Natural killer cell treated with Interleukin-12 subunit alpha and Interleukin-12 subunit beta and Interleukin-15 and Interleukin-18, amount 100 ng/mL, for 72 hours (primary cell): ENCODE measurements around the gene DUSP28. TPM values are rescaled to one million over a fixed set of nuclear protein-coding genes. Genes with fewer than 3 reads are reported as not detected.
A peak's percentile ranks its signal among the peaks of the same experiment; 100 is the strongest.

Experiments
- ATAC-seq, 2 donors: fragments of 150-1000 bp; cut with Tn5 transposase in 1 of 2; sonication (Bioruptor Pico), chemical (Tn5 transposase) in 1 of 2; 2 replicates each; pipeline ENCODE4 v1.10.0; 2021
- DNase-seq: peaks from one replicate; pipeline ENCODE4 v3.0.0; 2022; ENCODE audit warnings: low spot score
- H3K27ac Mint-ChIP-seq, 2 donors: 1 replicate in 1 of 2; 2 replicates in 1 of 2; pipeline ENCODE4 v1.8.0; 2022; ENCODE audit warnings: mixed read lengths in 2 of 2, mild to moderate bottlenecking in 1 of 2, moderate library complexity in 1 of 2
- H3K27me3 Mint-ChIP-seq, 2 donors: 1 replicate in 1 of 2; 2 replicates in 1 of 2; pipeline ENCODE4 v1.8.0; 2022; ENCODE audit warnings: mixed read lengths in 2 of 2
- H3K36me3 Mint-ChIP-seq: one replicate; pipeline ENCODE4 v1.8.0; 2022; ENCODE audit warnings: mixed read lengths
- H3K4me1 Mint-ChIP-seq, 2 donors: 1 replicate in 1 of 2; 2 replicates in 1 of 2; pipeline ENCODE4 v1.8.0; 2022; ENCODE audit warnings: low read depth in 2 of 2, mixed read lengths in 2 of 2, mild to moderate bottlenecking in 1 of 2
- H3K4me3 Mint-ChIP-seq: one replicate; pipeline ENCODE4 v1.8.0; 2022; ENCODE audit warnings: mixed read lengths
- H3K9me3 Mint-ChIP-seq: 2 replicates; pipeline ENCODE4 v1.8.0; 2022; ENCODE audit warnings: mixed read lengths
- total RNA-seq, 2 donors: library from RNA; stranded (reverse); gene quantifications; one replicate each; pipeline ENCODE4 v1.2.3, GENCODE V29; 2022

The DUSP28 gene
- total RNA-seq, 2 donors from 2014 or later: 6.1 to 6.3 TPM

DNA sequence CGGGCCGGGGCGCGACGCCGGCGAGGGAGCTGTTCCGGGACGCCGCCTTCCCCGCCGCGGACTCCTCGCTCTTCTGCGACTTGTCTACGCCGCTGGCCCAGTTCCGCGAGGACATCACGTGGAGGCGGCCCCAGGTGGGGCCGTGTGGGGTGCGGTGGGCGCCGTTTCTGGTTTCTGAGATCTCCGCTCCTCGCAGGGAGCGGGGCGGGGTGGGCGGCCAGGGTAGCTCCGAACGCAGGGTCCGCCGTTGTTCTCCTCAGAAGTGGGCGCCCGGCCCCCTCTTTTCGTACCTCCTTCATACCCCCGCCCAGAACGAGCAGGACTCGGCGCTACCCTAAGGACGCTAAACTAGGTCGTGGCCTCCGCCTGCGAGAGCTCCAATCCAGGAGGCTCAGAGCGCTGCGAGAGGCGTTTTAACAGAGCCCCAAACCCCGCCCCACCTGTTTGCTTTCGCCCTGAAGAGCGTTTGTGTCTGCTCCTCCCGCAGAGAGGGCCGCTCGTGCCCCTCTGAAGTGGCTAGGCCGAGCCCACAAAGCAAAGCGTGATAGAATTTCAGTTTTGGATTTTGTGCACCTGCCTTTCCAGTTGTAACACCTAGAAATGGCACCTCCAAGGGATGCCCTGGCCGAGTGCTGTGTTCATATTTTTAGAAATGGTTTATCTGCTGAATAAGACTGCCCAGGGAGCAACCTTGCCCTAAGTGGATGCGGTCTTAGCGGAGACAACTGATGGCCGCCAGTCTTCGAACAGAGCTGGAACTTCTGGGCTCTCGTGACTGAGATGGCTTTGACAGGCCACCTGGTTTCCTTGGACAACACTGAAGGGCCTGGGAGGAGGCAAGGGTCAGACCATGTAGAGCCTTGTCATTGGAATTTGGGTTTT, 27.0 kb downstream of the DUSP28 start:
- Mint-ChIP-seq H3K27ac (peak overlapping the region; percentile 26 to 38), H3K4me3 (peak overlapping the region; percentile 87), H3K9me3 (no peaks in the 10 kb centered on the region), H3K4me1 (peaks cover 42 to 47% of the 10 kb centered on the region in 2 donors), H3K36me3 (no peaks in the 10 kb centered on the region), H3K27me3 (no peaks in the 10 kb centered on the region)
- DNase-seq (peak; percentile 61), ATAC-seq (peak; percentile 2 to 51)

DNA sequence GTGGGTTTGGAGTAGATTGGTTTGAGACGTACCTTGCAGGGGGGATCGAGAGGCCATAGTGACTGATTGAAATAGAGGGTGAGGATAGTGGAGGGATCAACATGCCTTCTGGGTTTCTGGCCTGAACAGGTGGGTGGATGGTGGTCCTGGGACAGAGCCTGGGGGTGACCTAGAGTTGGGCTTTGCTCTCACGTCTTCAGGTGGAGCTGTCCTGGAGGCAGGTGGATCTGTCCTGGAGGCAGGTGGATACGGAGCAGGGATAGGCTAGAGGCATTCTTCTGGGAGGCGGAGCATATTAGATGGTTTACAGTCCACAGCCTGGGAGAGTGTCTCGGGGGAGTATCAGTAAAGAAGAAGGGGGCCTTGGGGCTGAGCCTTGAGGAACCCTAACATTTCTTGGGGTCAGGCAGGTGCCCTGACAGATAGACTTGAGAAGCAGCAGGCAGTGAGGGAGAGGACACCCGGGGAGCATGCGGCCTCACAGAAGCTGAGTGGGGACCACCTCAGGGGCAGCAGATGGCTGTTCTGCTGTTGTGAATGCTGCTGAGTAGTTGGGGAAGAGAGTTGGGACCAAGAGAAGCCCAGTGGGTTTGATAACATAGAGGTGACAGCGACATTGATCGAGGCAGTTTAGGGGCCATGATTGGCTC, 28.0 kb downstream of the DUSP28 start:
- Mint-ChIP-seq H3K4me1 (peaks cover 36 to 41% of the 10 kb centered on the region in 2 donors), H3K27me3 (no peaks in the 10 kb centered on the region), H3K36me3 (no peaks in the 10 kb centered on the region), H3K9me3 (no peaks in the 10 kb centered on the region), H3K27ac (peak overlapping the region; percentile 26 to 38), H3K4me3 (peak overlapping the region; percentile 87)
- ATAC-seq (no peak), DNase-seq (no peak)

DNA sequence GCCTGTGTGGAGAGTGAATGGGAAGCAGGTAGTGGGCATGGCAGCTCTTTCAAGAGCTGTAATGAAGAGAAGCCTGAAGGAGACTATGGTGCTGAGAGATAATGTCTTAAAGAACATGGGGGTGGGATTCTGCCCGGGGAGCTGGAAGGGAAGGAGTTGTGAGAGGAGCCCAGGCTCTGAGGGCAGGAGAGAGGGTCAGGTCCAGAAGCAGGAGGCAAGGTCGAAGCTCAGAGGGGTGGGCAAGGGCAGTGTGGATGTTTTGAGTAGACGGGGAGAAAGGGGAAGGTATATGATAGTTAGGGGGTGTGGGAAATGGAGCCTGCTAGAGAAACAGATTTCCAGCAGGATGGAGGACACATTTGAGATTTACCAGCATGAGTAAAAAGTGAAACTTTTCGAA, 28.5 kb downstream of the DUSP28 start:
- Mint-ChIP-seq H3K4me1 (peaks cover 36 to 39% of the 10 kb centered on the region in 2 donors), H3K27ac (peak overlapping the region; percentile 26 to 31), H3K36me3 (no peaks in the 10 kb centered on the region), H3K9me3 (no peaks in the 10 kb centered on the region), H3K4me3 (peak overlapping the region; percentile 87), H3K27me3 (no peaks in the 10 kb centered on the region)
- ATAC-seq (no peak), DNase-seq (no peak)

DNA sequence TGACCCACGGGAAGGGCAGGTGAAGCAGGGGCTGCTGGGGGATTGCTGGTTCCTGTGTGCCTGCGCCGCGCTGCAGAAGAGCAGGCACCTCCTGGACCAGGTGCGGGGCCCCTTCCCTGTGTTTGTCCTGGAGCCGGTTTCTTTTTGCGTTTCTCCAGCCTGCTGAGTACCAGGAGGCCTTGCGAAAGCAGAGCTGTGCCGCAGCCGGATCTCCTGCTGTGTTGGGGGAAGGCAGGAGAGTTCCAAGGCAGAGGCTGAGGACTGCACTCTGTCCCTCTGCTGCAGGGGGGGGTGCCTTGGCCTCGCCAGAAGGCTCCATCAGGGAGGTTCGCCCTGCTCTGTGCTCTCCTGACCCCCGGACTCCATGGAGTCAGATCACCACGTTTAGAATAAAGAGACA, 29.2 kb downstream of the DUSP28 start:
- Mint-ChIP-seq H3K27ac (peak overlapping the region in 1 of 2 donors; percentile 31), H3K4me1 (peaks cover 34 to 38% of the 10 kb centered on the region in 2 donors), H3K4me3 (no peak overlapping the region), H3K9me3 (no peaks in the 10 kb centered on the region), H3K27me3 (no peaks in the 10 kb centered on the region), H3K36me3 (no peaks in the 10 kb centered on the region)
- ATAC-seq: no peak
- no peak for DNase-seq

DNA sequence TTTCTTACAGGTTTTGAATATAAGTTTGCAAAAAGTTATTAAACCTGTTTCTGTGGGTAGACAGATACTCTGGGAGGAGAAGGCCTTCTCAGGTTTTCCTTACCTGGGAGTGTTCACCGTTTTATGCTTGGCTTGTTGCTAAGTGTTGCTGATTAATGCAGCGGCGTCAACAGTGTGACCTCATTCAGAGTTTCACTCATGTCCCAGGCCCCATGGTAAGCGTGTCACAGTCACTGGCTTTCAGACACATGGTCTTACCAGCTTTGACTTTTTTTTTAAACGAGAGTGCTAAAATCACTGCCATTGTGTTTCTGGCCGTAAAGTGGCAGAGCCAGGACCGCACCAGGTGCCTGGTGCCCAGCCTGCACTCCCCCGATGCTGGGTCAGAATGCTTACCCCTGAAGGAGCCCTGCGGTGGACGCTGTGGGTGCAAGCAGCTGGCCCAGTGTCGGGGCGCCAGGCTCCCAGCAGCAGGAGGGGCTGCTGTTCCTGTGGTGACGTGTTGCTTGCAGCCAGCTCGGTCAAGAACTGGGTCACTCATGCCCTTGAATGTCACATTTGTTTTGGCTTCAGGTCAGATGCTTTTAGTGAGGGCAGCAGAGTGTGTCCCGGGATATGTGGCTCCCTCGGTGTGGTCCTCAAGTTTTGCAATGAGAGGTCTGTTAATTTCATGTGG, 29.8 kb downstream of the DUSP28 start:
- Mint-ChIP-seq H3K27me3 (no peaks in the 10 kb centered on the region), H3K9me3 (no peaks in the 10 kb centered on the region), H3K4me1 (peaks cover 29 to 32% of the 10 kb centered on the region in 2 donors), H3K4me3 (no peak overlapping the region), H3K36me3 (no peaks in the 10 kb centered on the region), H3K27ac (no peak overlapping the region)
- no peak for ATAC-seq
- DNase-seq: no peak

DNA sequence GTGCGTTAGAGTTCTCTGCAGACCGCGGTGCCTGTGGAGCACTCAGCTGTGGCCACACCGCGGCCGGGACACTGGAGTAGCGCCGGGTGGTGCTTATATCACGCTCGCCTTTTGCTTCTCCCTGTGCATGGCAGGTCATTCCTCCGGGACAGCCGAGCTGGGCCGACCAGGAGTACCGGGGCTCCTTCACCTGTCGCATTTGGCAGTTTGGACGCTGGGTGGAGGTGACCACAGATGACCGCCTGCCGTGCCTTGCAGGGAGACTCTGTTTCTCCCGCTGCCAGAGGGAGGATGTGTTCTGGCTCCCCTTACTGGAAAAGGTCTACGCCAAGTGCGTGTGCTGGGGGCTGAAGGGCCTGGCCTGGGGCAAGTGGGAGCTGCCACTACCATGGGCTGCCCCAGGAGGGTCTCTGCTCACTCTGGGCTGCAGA, 30.5 kb downstream of the DUSP28 start:
- DNase-seq (no peak), ATAC-seq (no peak)
- Mint-ChIP-seq H3K27me3 (no peaks in the 10 kb centered on the region), H3K27ac (no peak overlapping the region), H3K4me3 (no peak overlapping the region), H3K9me3 (no peaks in the 10 kb centered on the region), H3K36me3 (no peaks in the 10 kb centered on the region), H3K4me1 (peaks cover 26 to 29% of the 10 kb centered on the region in 2 donors)

DNA sequence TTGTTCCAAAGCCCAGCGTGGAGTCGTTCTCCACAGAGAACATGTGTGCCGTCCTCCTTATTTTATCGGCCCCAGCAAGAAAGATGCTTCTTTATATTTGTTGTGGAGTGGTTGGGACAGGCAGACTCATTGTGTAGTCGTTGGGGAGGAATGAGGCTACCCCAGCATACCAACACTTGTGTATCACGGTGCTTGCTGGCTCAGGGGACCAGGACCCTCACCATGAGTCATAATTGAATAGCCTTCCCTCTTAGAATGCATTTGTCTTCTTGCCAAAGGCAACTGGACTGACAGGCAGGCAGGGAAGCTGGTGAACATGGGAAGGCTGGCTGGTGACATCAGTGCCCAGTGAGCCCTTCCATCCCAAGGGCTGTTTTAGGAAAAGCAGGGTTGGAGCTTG, 31.1 kb downstream of the DUSP28 start:
- Mint-ChIP-seq H3K9me3 (no peaks in the 10 kb centered on the region), H3K4me3 (no peak overlapping the region), H3K27ac (no peak overlapping the region), H3K4me1 (peaks cover 22 to 24% of the 10 kb centered on the region in 2 donors), H3K27me3 (no peaks in the 10 kb centered on the region), H3K36me3 (no peaks in the 10 kb centered on the region)
- no peak for ATAC-seq
- no peak for DNase-seq

DNA sequence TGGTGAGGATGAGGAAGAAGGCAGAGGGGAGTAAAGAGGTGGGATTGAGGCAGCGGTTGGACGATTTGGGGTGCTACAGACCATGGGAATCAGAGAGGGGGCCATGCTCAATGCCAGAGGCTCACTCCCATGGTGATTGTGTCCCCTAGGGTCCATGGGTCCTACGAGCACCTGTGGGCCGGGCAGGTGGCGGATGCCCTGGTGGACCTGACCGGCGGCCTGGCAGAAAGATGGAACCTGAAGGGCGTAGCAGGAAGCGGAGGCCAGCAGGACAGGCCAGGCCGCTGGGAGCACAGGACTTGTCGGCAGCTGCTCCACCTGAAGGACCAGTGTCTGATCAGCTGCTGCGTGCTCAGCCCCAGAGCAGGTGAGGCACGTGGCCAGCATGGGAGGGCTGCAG, 31.6 kb downstream of the DUSP28 start:
- H3K4me1 Mint-ChIP-seq: peaks cover 22 to 24% of the 10 kb centered on the region in 2 donors
- ATAC-seq: no peak

DNA sequence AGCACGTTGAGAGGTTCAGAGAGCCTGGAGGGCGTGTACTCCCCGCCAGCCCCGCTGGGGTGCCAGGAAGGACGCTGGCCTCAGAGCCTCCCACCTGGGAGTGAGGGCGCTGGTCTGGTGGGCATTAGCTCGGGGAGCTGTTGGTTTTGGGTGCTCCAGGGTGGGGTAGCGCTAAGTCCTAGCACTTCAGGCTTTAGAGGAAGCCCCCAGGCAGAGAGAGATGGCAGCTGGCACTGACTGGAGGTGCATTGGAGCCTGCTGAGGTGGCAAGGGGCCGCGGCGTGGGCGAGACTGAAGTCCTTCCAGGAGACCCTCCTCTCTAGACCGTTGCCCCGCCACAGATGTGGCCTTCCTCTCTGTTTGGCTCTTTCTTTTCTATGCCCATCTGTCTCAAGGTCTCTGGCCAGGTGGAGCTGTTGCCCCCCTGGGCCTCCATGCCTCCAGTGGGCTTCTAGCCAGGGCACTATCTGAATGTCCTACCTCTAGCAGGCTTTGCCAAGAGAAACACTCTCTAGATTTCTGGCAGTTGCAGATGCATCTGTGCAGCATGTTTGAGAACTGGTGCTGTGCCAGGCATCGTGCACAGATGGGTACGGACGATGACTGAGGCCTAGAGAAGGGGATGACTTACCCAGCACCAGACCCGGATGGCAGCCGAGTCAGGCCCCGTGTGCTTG, 33.0 kb downstream of the DUSP28 start:
- Mint-ChIP-seq H3K27me3 (no peaks in the 10 kb centered on the region), H3K4me3 (no peak overlapping the region), H3K4me1 (peaks cover 11 to 16% of the 10 kb centered on the region in 2 donors), H3K27ac (no peak overlapping the region), H3K9me3 (no peaks in the 10 kb centered on the region), H3K36me3 (no peaks in the 10 kb centered on the region)
- DNase-seq (no peak), ATAC-seq (no peak)

More for the DNA sequence above, 31.6 kb downstream of the DUSP28 start:
- H3K9me3 Mint-ChIP-seq: no peaks in the 10 kb centered on the region
- no peaks in the 10 kb centered on the region for H3K36me3 Mint-ChIP-seq
- H3K4me3 Mint-ChIP-seq: no peak overlapping the region
- no peaks in the 10 kb centered on the region for H3K27me3 Mint-ChIP-seq
- no peak for DNase-seq
- H3K27ac Mint-ChIP-seq: no peak overlapping the region

DNA sequence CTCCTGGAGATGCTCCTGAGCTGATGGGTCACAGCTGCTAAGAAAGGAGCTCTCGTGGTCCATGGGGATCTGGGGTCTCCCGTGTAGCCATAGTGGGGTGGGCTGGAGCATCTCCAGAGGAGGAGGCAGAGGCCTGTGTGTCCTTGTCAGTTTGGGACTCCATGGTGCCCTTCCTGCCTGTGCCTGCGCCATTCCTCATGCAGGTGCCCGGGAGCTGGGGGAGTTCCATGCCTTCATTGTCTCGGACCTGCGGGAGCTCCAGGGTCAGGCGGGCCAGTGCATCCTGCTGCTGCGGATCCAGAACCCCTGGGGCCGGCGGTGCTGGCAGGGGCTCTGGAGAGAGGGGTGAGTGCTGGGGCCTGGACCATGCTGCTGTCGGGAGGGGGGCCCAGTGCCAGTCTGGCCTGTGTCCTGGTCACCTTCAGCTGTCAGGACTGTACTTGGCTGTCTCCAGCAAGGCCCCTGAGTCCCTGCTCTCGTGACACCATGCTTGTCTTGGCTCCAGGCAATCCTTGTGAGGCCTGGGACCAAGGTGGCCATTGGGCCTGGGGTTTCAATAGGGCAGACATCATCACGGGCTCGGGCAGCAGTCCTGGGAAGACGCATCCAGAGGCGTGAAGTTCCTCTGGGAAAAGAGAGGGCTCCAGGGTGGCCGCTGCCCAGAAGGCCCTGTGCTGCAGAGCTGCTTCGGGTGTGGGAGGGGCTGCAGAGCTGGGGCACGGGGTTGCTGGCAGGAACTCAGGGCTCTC, 33.7 kb downstream of the DUSP28 start:
- DNase-seq (no peak), ATAC-seq (no peak)
- Mint-ChIP-seq H3K4me3 (no peak overlapping the region), H3K4me1 (peaks cover 3 to 9% of the 10 kb centered on the region in 2 donors), H3K9me3 (no peaks in the 10 kb centered on the region), H3K27me3 (no peaks in the 10 kb centered on the region), H3K36me3 (no peaks in the 10 kb centered on the region), H3K27ac (no peak overlapping the region)

DNA sequence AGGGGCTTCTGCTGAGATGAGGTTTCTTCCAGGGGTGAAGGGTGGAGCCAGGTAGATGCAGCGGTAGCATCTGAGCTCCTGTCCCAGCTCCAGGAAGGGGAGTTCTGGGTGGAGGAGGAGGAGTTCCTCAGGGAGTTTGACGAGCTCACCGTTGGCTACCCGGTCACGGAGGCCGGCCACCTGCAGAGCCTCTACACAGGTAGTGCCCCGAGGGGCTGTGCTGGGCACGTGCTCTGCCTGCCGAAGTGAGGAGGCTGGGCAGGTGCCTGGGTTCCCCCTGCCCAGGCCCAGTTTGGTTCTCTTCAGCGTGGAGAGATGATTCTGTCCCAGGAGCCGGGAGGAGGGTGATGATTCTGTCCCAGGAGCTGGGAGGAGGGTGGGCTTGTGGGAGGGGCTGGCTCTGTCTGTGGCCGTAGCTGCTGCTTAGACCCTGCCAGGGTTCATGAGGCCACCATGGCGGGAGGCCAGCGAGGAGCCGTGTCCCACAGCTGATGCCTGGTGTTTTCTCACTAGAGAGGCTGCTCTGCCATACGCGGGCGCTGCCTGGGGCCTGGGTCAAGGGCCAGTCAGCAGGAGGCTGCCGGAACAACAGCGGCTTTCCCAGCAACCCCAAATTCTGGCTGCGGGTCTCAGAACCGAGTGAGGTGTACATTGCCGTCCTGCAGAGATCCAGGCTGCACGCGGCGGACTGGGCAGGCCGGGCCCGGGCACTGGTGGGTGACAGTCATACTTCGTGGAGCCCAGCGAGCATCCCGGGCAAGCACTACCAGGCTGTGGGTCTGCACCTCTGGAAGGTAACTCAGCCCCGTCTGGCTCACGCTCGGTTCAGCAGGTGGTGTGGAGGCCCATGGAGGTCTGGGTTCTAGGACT, 34.6 kb downstream of the DUSP28 start:
- Mint-ChIP-seq H3K27me3 (no peaks in the 10 kb centered on the region), H3K27ac (no peak overlapping the region), H3K9me3 (no peaks in the 10 kb centered on the region), H3K4me1 (peaks cover 0 to 5% of the 10 kb centered on the region in 2 donors), H3K36me3 (no peaks in the 10 kb centered on the region), H3K4me3 (no peak overlapping the region)
- DNase-seq: no peak
- no peak for ATAC-seq

DNA sequence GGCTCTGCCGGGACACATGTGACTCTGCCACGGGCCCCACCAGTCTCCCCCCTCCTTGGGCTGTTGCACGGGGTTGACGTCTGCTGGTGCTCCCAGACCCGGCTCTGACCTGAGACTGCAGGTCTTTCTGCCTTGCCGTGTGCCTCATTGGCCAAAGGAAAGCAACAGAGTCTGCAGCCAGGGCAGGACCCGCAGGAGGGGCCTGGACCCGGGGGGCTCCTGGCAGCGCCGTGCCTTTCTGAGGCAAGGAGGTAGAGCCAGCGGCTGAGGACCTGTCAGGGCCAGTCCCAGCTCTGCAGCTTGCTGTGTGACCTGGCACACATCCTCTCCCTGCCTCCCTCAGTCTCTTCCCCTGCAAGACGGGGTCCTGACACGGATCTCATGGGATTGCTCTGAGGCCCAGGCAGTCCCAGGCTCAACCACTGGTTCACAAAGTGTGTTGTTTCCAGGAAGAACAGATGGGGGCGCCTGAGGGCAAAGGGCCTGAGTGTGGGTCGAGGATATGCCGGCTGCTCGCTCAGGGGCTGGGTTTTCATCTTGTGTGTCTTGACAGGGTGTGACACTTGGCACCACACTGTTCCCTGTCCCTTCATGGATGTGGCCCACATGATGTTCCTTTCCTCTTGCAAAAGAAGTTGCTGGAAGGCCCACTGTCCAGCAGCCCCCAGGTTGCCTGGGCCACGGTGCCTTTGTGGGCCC, 35.4 kb downstream of the DUSP28 start:
- no peaks in the 10 kb centered on the region for H3K27me3 Mint-ChIP-seq
- H3K27ac Mint-ChIP-seq: no peak overlapping the region
- ATAC-seq: peak in 1 of 2 donors; percentile 46
- H3K4me3 Mint-ChIP-seq: no peak overlapping the region
- H3K9me3 Mint-ChIP-seq: no peaks in the 10 kb centered on the region
- H3K4me1 Mint-ChIP-seq: peaks cover 0 to 5% of the 10 kb centered on the region in 2 donors
- no peaks in the 10 kb centered on the region for H3K36me3 Mint-ChIP-seq
- no peak for DNase-seq
